GM12878 (cell line): ENCODE results near the gene TPI1. TPM values are rescaled to one million over a fixed set of nuclear protein-coding genes. Genes with fewer than 3 reads are reported as not detected.
"Not testable (repeated sequence)": the region's sequence is repeated elsewhere in the genome, so short reads cannot be mapped to it uniquely, and the experiment has no call there.

Experiments used
- ATAC-seq: fragments of 200-7000 bp; cut with Tn5 transposase; 3 replicates; pipeline ENCODE4 v1.9.1; 2020; ENCODE audit warnings: mild to moderate bottlenecking, moderate library complexity
- BruUV-seq: library from RNA; stranded (reverse); fragments of 400-500 nt; replicated peaks from 2 replicates; lab custom pipeline; 2021; lab: Mats Ljungman, UMichigan
- CTCF ChIA-PET: fragments of 300-600 bp; sonication (Branson Sonifier 250); formaldehyde crosslinking; extraction: SDS; loops from one replicate; lab custom pipeline; 2021; ENCODE audit warnings: inconsistent platforms; lab: Yijun Ruan, JAX
- POLR2A ChIA-PET: fragments of 350-600 bp; formaldehyde crosslinking; extraction: SDS; loops from one replicate; lab custom pipeline; 2021; ENCODE audit warnings: inconsistent platforms; lab: Charles Lee
- RAD21 ChIA-PET: fragments of 300-600 bp; sonication (Branson Sonifier 250); formaldehyde crosslinking; loops from one replicate; lab custom pipeline; 2023; ENCODE audit warnings: antibody characterized with exemption; ENCODE audit not compliant: unreplicated experiment; lab: Charles Lee
- SMC1A ChIA-PET: fragments of 300-600 bp; sonication (Branson Sonifier 250); formaldehyde crosslinking; loops from one replicate; lab custom pipeline; 2023; ENCODE audit not compliant: unreplicated experiment, uncharacterized antibody; lab: Charles Lee
- DNase-seq: peaks from one replicate; pipeline ENCODE4 v3.0.0-alpha.2; 2011; ENCODE audit warnings: low read depth, low spot score
- FAIRE-seq: peaks from 3 replicates; lab custom pipeline; 2011; peaks lifted over from hg19 to GRCh38; lab: Jason Lieb, UNC
- H2AFZ ChIP-seq: 2 replicates; pipeline ENCODE4 v1.6.0; 2011; ENCODE audit warnings: low read depth, low read length, control low read depth; ENCODE audit not compliant: control insufficient read depth
- H3K27ac ChIP-seq: 2 replicates; pipeline ENCODE4 v1.5.1; 2011; ENCODE audit warnings: control low read depth; ENCODE audit not compliant: control insufficient read depth, insufficient read depth
- H3K27me3 ChIP-seq, 2 experiments: replicated peaks in 1 of 2; 2 replicates each; pipeline versions ENCODE4 v1.6.0 to v1.6.1; 2011; ENCODE audit warnings: low read length in 1 of 2; ENCODE audit not compliant: control insufficient read depth in 2 of 2, insufficient read depth in 2 of 2
- H3K36me3 ChIP-seq, 2 experiments: 2 replicates each; pipeline ENCODE4 v1.5.1; 2011; ENCODE audit warnings: low read length in 1 of 2; ENCODE audit not compliant: control insufficient read depth in 2 of 2, insufficient read depth in 2 of 2
- H3K4me1 ChIP-seq: 2 replicates; pipeline ENCODE4 v1.6.1; 2011; ENCODE audit warnings: mild to moderate bottlenecking, low read length, moderate library complexity, mixed read lengths; ENCODE audit not compliant: control insufficient read depth, insufficient read depth
- H3K4me2 ChIP-seq: 2 replicates; pipeline ENCODE4 v1.6.0; 2011; ENCODE audit warnings: control low read depth; ENCODE audit not compliant: control insufficient read depth, insufficient read depth
- H3K4me3 ChIP-seq: fragments of 200-600 bp; sonication (generic); 2 replicates; pipeline ENCODE4 v1.5.1; 2016
- H3K79me2 ChIP-seq: 2 replicates; pipeline ENCODE4 v1.6.0; 2011; ENCODE audit warnings: low read length; ENCODE audit not compliant: control insufficient read depth, insufficient read depth
- H3K9ac ChIP-seq: 2 replicates; pipeline ENCODE4 v1.8.0; 2011; ENCODE audit warnings: low read length, control low read depth, mixed read lengths; ENCODE audit not compliant: control insufficient read depth, insufficient read depth
- H3K9me3 ChIP-seq: replicated peaks from 3 replicates; pipeline ENCODE4 v1.5.1; 2011; ENCODE audit warnings: mild to moderate bottlenecking, low read length; ENCODE audit not compliant: control insufficient read depth, insufficient read depth
- H4K20me1 ChIP-seq: 2 replicates; pipeline ENCODE4 v1.6.0; 2011; ENCODE audit not compliant: control insufficient read depth, insufficient read depth
- NR2F1 ChIP-seq: fragments of 450-650 bp; conservative IDR thresholded peaks from 2 replicates; pipeline ENCODE4 v1.6.1; 2017; ENCODE audit warnings: mild to moderate bottlenecking
- PML ChIP-seq: IDR thresholded peaks from 2 replicates; pipeline ENCODE4 v1.6.1; 2012; ENCODE audit warnings: low read length, inconsistent platforms
- RFX5 ChIP-seq: IDR thresholded peaks from 2 replicates; pipeline ENCODE4 v1.6.1; 2011; ENCODE audit warnings: low read depth, low read length, improper control_type of control experiment
- SP1 ChIP-seq: IDR thresholded peaks from one replicate; pipeline ENCODE4 v1.6.1; 2011; ENCODE audit warnings: low read depth, low read length
- YBX1 ChIP-seq: fragments of 450-650 bp; IDR thresholded peaks from 2 replicates; pipeline ENCODE4 v1.6.1; 2016; ENCODE audit warnings: antibody characterized with exemption
- WGBS: methylation state at CpG from one replicate; pipeline ENCODE4 v1.1.6; 2016; ENCODE audit warnings: low lambda C conversion rate; ENCODE audit not compliant: insufficient replicate concordance, insufficient coverage; ENCODE audit errors: missing lambda C conversion rate; 5-methylcytosine and 5-hydroxymethylcytosine counted together
- in situ Hi-C: fragments of 300-500 bp; cut with MboI; formaldehyde crosslinking; loops from 9 replicates; pipeline ENCODE4 v1.14.3; 2018; ENCODE audit warnings: mixed read lengths
- intact Hi-C: fragments of 100-400 bp; cut with micrococcal nuclease; formaldehyde crosslinking; loops from one replicate; pipeline ENCODE4 v1.14.2; 2022; ENCODE audit not compliant: unreplicated experiment
- polyA plus RNA-seq, 11 experiments: library from polyadenylated mRNA; depleted of rRNA in 4 of 11; unstranded in 6 of 11; stranded (reverse) in 5 of 11; fragments of >200 nt; fragmentation: Nextera tagmentation in 4 of 11; fragmentation: Illumina TruSeq in 1 of 11; extraction: Ambion mirVana in 4 of 11; extraction: Trizol in 1 of 11; gene quantifications; 1 replicate in 1 of 11; 2 replicates in 10 of 11; pipeline versions ENCODE4 v1.2.1 to v1.2.3, GENCODE V29; 2011 to 2016; ENCODE audit warnings: inconsistent platforms in 2 of 11, missing spikeins in 2 of 11, low read depth in 1 of 11
- total RNA-seq, 4 experiments: library from RNA; depleted of rRNA in 3 of 4; stranded (reverse); fragments of >200 nt in 3 of 4; fragmentation: Illumina TruSeq in 1 of 4; extraction: Trizol in 1 of 4; gene quantifications; 2 replicates each; pipeline versions ENCODE4 v1.2.1 to v1.2.3, GENCODE V29; 2013 to 2021
- TF ChIP-seq, protein P1 (sequence below): IDR thresholded peaks from 2 replicates; pipeline ENCODE4 v1.6.1; 2011; ENCODE audit warnings: mild to moderate bottlenecking, low read depth, low read length, moderate library complexity; ENCODE audit not compliant: insufficient replicate concordance

The TPI1 gene
- total and polyA plus RNA-seq, 10 of the 15 experiments (the other 5 are each of a cell fraction or from before 2014, with no cell fraction given) = 916 to 7,349 (median 1,677) TPM

DNA sequence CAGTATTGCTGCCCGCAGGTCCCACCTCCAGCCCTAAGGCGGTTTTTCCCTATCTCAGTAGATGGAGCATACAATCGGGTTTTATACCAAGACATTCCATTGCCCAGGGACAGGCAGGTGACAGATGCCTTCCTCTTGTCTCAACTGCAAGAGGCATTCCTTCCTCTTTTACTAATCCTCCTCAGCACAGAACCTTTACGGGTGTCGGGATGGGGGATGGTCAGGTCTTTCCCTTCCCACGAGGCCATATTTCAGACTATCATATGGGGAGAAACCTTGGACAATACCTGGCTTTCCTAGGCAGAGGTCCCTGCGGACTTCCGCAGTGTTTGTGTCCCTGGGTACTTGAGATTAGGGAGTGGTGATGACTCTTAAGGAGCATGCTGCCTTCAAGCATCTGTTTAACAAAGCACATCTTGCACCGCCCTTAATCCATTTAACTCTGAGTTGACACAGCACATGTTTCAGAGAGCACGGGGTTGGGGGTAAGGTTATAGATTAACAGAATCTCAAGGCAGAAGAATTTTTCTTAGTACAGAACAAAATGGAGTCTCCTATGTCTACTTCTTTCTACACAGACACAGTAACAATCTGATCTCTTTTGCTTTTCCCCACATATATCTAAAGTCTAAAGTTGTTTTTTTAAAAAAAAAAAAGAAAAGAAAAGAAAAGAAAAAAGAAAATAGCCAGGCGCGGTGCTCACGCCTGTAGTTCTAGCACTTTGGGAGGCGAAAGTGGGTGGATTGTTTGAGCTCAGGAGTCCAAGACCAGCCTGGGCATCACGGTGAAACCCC is 19.1 kb downstream of the TPI1 start:
- H3K9ac ChIP-seq, H4K20me1 ChIP-seq, DNase-seq, ATAC-seq, H3K9me3 ChIP-seq, intact Hi-C loops, H3K4me3 ChIP-seq, in situ Hi-C loops, H3K4me1 ChIP-seq, FAIRE-seq, SMC1A ChIA-PET, H2AFZ ChIP-seq, H3K4me2 ChIP-seq, H3K27ac ChIP-seq, BruUV-seq, H3K79me2 ChIP-seq, H3K27me3 ChIP-seq, H3K36me3 ChIP-seq: not testable (repeated sequence)
- ChIA-PET POLR2A (interaction anchor here (1.4 to 1.5 kb wide), 2 partner anchors 13 to 15 kb away, joined by 3 to 4 read pairs; partner anchors contain the start of gene SPSB2), CTCF (interaction anchor here (1.8 kb wide), 1 partner anchor 14 kb away, joined by 8 read pairs; the partner anchor contains the start of gene SPSB2), RAD21 (interaction anchor here (1.4 kb wide), 1 partner anchor 14 kb away, joined by 4 read pairs; the partner anchor contains the start of gene SPSB2)
- WGBS = 77% methylated on average over 12 of the region's 15 CpGs

DNA sequence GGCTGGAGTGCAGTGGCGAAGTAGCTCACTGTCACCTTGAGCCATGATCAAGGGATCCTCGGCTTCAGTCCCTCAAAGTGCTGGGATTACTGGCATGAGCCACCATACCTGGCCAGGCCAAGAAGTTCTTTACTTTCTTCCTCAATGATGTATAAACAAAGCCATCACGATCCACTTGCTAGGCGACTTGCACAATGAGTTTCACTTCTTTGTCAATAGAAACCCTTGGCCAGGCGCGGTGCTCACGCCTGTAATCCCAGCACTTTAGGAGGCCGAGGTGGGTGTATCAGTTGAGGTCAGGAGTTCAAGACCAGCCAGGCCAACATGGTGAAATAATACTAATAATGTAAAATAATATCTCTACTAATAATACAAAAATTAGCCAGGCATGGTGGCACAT is 20.1 kb downstream of the TPI1 start:
- ChIA-PET POLR2A (interaction anchor here (0.6 to 1.4 kb wide), 2 partner anchors 14 to 236 kb away, joined by 3 read pairs; partner anchors contain the start of gene SPSB2), CTCF (interaction anchor here (0.7 to 1.8 kb wide), 2 partner anchors 15 to 252 kb away, joined by 3 to 8 read pairs; partner anchors contain the start of gene SPSB2), RAD21 (interaction anchor here (1.4 kb wide), 1 partner anchor 15 kb away, joined by 4 read pairs; the partner anchor contains the start of gene SPSB2), SMC1A (no interaction called here)
- DNase-seq = no peak
- no peak for ATAC-seq
- H3K4me2 ChIP-seq = no peak overlapping the region
- no TSS peak for BruUV-seq
- peaks cover 0 to 9% of the 10 kb centered on the region in 2 experiments; a peak in 3 of 4 replicates for H3K36me3 ChIP-seq
- no peak overlapping the region for H3K4me3 ChIP-seq
- peaks cover 12% of the 10 kb centered on the region for H3K4me1 ChIP-seq
- intact Hi-C loops = no loop called here
- H3K9me3 ChIP-seq = no peaks in the 10 kb centered on the region
- H3K9ac ChIP-seq = no peak overlapping the region
- no peak overlapping the region for H3K27ac ChIP-seq
- H2AFZ ChIP-seq = no peak overlapping the region
- no peak for FAIRE-seq
- no peaks in the 10 kb centered on the region for H3K79me2 ChIP-seq
- in situ Hi-C loops = no loop called here
- H4K20me1 ChIP-seq = no peaks in the 10 kb centered on the region
- no peaks in the 10 kb centered on the region for H3K27me3 ChIP-seq
- WGBS = 91% methylated on average over 8 of the region's 8 CpGs
- TF ChIP-seq NR2F1 = no peak
- TF ChIP-seq, protein P1, sequence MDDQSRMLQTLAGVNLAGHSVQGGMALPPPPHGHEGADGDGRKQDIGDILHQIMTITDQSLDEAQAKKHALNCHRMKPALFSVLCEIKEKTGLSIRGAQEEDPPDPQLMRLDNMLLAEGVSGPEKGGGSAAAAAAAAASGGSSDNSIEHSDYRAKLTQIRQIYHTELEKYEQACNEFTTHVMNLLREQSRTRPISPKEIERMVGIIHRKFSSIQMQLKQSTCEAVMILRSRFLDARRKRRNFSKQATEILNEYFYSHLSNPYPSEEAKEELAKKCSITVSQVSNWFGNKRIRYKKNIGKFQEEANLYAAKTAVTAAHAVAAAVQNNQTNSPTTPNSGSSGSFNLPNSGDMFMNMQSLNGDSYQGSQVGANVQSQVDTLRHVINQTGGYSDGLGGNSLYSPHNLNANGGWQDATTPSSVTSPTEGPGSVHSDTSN = no peak
- TF ChIP-seq RFX5 = no peak
- TF ChIP-seq SP1 = no peak
- TF ChIP-seq PML = no peak
- TF ChIP-seq YBX1 = no peak
